ENCODE measurements around the gene DYNC1I1. TPM values are rescaled to one million over a fixed set of nuclear protein-coding genes. Genes with fewer than 3 reads are reported as not detected.

Gene DYNC1I1
- total and polyA plus RNA-seq, 4 donors: 0.39 to 7.6 (median 1.5) TPM

DNA sequence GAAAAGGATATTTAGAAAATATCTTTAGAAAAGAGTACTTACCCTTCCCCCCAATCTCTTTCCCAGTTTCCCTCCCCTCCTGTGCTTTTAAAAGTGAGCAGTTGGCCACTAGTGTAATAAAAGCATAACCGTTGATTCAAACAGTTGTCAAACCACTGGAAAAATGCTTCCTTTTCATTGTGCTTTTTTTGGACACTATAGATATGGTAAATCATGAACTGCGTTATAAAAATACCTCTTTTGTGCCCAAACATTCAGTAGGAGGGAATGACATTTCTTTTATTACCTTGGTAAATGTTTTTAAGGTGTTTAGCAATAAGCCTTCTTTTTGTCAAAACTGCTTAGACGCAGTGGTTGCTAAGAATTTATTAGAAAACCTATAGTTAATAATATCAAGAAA, 317.2 kb downstream of the DYNC1I1 start:
- H3K4me1 ChIP-seq (ENCODE audit: control insufficient read depth in 5 of 5, insufficient read depth in 5 of 5, low read length in 5 of 5): peaks cover 0 to 4% (median 0%) of the 10 kb centered on the region in 5 donors
- TF ChIP-seq, protein P1, sequence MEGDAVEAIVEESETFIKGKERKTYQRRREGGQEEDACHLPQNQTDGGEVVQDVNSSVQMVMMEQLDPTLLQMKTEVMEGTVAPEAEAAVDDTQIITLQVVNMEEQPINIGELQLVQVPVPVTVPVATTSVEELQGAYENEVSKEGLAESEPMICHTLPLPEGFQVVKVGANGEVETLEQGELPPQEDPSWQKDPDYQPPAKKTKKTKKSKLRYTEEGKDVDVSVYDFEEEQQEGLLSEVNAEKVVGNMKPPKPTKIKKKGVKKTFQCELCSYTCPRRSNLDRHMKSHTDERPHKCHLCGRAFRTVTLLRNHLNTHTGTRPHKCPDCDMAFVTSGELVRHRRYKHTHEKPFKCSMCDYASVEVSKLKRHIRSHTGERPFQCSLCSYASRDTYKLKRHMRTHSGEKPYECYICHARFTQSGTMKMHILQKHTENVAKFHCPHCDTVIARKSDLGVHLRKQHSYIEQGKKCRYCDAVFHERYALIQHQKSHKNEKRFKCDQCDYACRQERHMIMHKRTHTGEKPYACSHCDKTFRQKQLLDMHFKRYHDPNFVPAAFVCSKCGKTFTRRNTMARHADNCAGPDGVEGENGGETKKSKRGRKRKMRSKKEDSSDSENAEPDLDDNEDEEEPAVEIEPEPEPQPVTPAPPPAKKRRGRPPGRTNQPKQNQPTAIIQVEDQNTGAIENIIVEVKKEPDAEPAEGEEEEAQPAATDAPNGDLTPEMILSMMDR (IDR thresholded peaks at IDR 0.05; ENCODE audit: control extremely low read depth, extremely low read depth): no peak
- ATAC-seq (ENCODE audit: insufficient read depth, low FRiP score) (no peak), DNase-seq (no peak)
- no peak overlapping the region for H3K9ac ChIP-seq (ENCODE audit: insufficient read depth in 1 of 2, low read length in 2 of 2)
- H3K4me3 ChIP-seq: no peak overlapping the region
- no peaks in the 10 kb centered on the region for H3K9me3 ChIP-seq (ENCODE audit: control insufficient read depth in 4 of 4, insufficient read depth in 3 of 4, low read length in 3 of 4)
- H3K27me3 ChIP-seq (ENCODE audit: control insufficient read depth in 3 of 3, insufficient read depth in 3 of 3, low read length in 2 of 3): no peaks in the 10 kb centered on the region
- H3K36me3 ChIP-seq (ENCODE audit: control insufficient read depth in 4 of 4, insufficient read depth in 4 of 4, low read length in 4 of 4): no peaks in the 10 kb centered on the region
- 74 to 76% methylated on average over 3 of the region's 3 CpGs for WGBS, 2 donors
- no peak overlapping the region for H3K27ac ChIP-seq (ENCODE audit: low read depth in 1 of 2, low read length in 1 of 2)

DNA sequence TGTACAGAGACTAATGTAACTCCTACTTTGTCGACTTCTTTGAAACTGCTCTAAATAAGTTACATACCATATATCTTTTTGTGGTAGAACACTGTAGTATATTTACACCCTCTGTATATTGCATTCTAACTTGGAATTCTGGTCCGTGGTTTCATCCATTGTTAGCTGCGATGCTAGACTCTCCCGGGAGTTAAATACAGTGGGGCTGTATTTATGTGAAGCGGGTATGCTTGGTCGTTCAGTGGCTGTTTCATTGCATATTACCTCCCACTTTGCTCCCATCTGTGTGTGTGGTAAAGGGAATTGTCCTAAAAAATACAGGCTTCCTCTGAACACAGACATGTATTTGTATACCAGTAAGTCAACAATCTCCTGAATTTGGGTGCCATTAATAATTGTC, 318.4 kb downstream of the DYNC1I1 start:
- TF ChIP-seq, protein P1 (IDR thresholded peaks at IDR 0.05; ENCODE audit: control extremely low read depth, extremely low read depth): no peak
- 85% methylated on average over 6 of the region's 6 CpGs for WGBS, 2 donors
- Histone ChIP-seq H3K4me3 (no peak overlapping the region), H3K4me1 (ENCODE audit: control insufficient read depth in 5 of 5, insufficient read depth in 5 of 5, low read length in 5 of 5) (peaks cover 0 to 4% (median 0%) of the 10 kb centered on the region in 5 donors), H3K27ac (ENCODE audit: low read depth in 1 of 2, low read length in 1 of 2) (no peak overlapping the region), H3K9me3 (ENCODE audit: control insufficient read depth in 4 of 4, insufficient read depth in 3 of 4, low read length in 3 of 4) (no peaks in the 10 kb centered on the region), H3K36me3 (ENCODE audit: control insufficient read depth in 4 of 4, insufficient read depth in 4 of 4, low read length in 4 of 4) (no peaks in the 10 kb centered on the region), H3K27me3 (ENCODE audit: control insufficient read depth in 3 of 3, insufficient read depth in 3 of 3, low read length in 2 of 3) (no peaks in the 10 kb centered on the region), H3K9ac (ENCODE audit: insufficient read depth in 1 of 2, low read length in 2 of 2) (no peak overlapping the region)
- no peak for ATAC-seq (ENCODE audit: insufficient read depth, low FRiP score)
- no peak for DNase-seq

DNA sequence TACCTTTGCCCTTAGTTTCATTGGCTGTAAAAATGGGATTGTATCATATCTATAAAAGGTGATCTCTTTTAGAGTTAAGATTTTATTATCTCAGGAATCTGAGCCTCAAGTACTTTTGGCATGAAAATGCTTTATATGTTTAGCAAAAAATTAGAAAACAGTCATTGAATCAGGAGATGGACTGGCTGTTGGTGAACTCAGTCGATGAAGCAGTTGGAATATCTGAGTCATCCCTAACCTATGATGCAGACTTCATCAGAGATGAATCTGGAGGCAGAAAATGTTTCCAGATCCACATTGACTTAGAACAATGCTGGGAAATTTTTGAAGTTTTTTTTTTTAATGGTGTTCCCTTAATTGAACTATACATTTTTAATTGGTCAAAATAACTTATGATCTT, 321.1 kb downstream of the DYNC1I1 start:
- no peak overlapping the region for H3K4me3 ChIP-seq
- no peak overlapping the region for H3K9ac ChIP-seq (ENCODE audit: insufficient read depth in 1 of 2, low read length in 2 of 2)
- H3K4me1 ChIP-seq (ENCODE audit: control insufficient read depth in 5 of 5, insufficient read depth in 5 of 5, low read length in 5 of 5): peaks cover 0 to 2% (median 0%) of the 10 kb centered on the region in 5 donors
- ATAC-seq (ENCODE audit: insufficient read depth, low FRiP score) (no peak), DNase-seq (no peak)
- H3K9me3 ChIP-seq (ENCODE audit: control insufficient read depth in 4 of 4, insufficient read depth in 3 of 4, low read length in 3 of 4): no peaks in the 10 kb centered on the region
- H3K27ac ChIP-seq (ENCODE audit: low read depth in 1 of 2, low read length in 1 of 2): no peak overlapping the region
- peaks cover 0 to 5% (median 1%) of the 10 kb centered on the region in 4 donors for H3K36me3 ChIP-seq (ENCODE audit: control insufficient read depth in 4 of 4, insufficient read depth in 4 of 4, low read length in 4 of 4)
- 58 to 79% methylated on average over 1 of the region's 1 CpG for WGBS, 2 donors
- TF ChIP-seq, protein P1 (IDR thresholded peaks at IDR 0.05; ENCODE audit: control extremely low read depth, extremely low read depth): no peak
- no peaks in the 10 kb centered on the region for H3K27me3 ChIP-seq (ENCODE audit: control insufficient read depth in 3 of 3, insufficient read depth in 3 of 3, low read length in 2 of 3)

DNA sequence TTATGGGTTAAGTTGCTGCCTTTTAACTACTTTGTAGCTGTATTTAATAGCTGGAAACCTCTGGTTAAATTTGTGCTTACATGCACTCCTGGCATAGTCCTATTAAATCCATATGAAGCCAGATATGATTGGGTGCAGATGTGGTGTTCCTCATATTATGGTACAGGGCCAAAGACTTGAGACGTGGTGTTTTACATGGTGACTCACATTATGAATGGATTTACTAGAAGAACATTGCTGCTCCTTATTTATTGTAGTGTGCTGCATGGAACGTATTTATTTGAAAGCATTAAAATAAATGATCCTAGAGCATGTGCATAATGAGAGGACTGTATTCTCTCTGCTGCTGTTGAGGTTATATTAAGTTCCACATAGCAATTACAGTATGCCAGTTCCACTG, 325.5 kb downstream of the DYNC1I1 start:
- ATAC-seq (ENCODE audit: insufficient read depth, low FRiP score): no peak
- Histone ChIP-seq H3K27me3 (ENCODE audit: control insufficient read depth in 3 of 3, insufficient read depth in 3 of 3, low read length in 2 of 3) (no peaks in the 10 kb centered on the region), H3K36me3 (ENCODE audit: control insufficient read depth in 4 of 4, insufficient read depth in 4 of 4, low read length in 4 of 4) (peaks cover 0 to 12% (median 3%) of the 10 kb centered on the region in 4 donors), H3K9me3 (ENCODE audit: control insufficient read depth in 4 of 4, insufficient read depth in 3 of 4, low read length in 3 of 4) (peaks cover 0 to 1% (median 0%) of the 10 kb centered on the region in 4 donors), H3K4me3 (no peak overlapping the region), H3K4me1 (ENCODE audit: control insufficient read depth in 5 of 5, insufficient read depth in 5 of 5, low read length in 5 of 5) (no peaks in the 10 kb centered on the region), H3K27ac (ENCODE audit: low read depth in 1 of 2, low read length in 1 of 2) (no peak overlapping the region), H3K9ac (ENCODE audit: insufficient read depth in 1 of 2, low read length in 2 of 2) (no peak overlapping the region)
- DNase-seq: no peak
- TF ChIP-seq, protein P1 (IDR thresholded peaks at IDR 0.05; ENCODE audit: control extremely low read depth, extremely low read depth): no peak
- 82 to 88% methylated on average over 2 of the region's 2 CpGs for WGBS, 2 donors
